ENCODE data around the gene WEE1. TPM values are rescaled to one million over a fixed set of nuclear protein-coding genes. Genes with fewer than 3 reads are reported as not detected.

Gene WEE1
- 18.2 to 39.2 TPM (median 19.9 TPM) in 3 replicates for polyA plus RNA-seq
- 169 TPM for polyA plus RNA-seq (2011; ENCODE audit: low read depth)
- 8.5 and 15.1 TPM in 2 replicates for polyA plus RNA-seq (2011; cell fraction: cytosol; rRNA removed)
- polyA plus RNA-seq (2011; cell fraction: nucleus; rRNA removed) = 29.7 and 38.1 TPM in 2 replicates
- polyA plus RNA-seq (2012; ENCODE audit: low replicate concordance) = 11.3 and 33.3 TPM in 2 replicates
- polyA minus RNA-seq = 3.1 to 33.5 TPM (median 19.8 TPM) in 3 replicates
- polyA minus RNA-seq (2011; cell fraction: cytosol; rRNA and poly(A)+ RNA removed) = 10.6 TPM
- polyA minus RNA-seq (2011; cell fraction: nucleus; rRNA and poly(A)+ RNA removed) = 16.2 and 29.6 TPM in 2 replicates

DNA sequence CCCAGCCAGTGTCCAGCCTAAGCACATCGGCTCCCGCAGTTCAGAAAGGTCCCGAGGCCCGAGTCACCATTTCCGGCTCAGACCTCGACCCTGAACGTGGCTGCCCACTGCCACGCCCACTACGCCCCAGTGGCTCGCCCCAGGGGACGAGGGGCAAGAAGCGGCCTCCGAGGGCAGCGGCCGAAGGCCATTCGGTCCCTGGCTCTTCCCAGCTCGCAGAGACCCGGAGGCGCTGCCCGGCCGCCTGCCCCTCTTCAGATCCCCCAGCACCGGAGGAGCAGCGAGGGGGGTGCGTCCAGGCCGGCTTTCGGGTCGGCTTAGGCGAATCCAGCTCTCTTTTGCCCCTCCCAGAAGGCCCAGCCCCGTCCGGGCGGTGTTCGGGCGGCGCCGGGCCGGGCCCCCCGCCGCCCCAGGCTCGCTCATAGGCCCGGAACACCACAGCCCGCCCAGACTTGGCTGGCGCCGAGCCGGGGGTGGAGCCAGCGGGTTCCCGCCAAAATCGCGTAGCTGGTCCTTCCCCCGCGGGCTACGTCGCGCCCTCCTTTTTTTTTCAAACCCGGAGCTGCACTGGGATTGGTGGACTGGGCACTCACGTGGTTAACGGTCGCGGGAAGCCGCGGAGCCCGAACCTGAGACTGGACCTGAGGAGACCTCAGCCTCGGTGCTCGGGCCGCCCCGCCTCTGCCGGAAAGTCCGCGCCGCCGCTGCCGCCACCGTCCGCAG is at the start of gene WEE1:
WEE1 (plus strand) TSS at position 619 of the 723 bp plus-strand sequence. CDS start 264 bp downstream, outside the sequence.
- Histone ChIP-seq H3K27me3 (ENCODE audit: control insufficient read depth, extremely low read depth, insufficient read depth, low read length) (no peaks in the 10 kb centered on the region), H3K79me2 (ENCODE audit: control insufficient read depth, insufficient read depth, low read length) (peaks cover 47% of the 10 kb centered on the region), H2AFZ (ENCODE audit: control insufficient read depth, low read length) (peak within 1 kb of the TSS; percentile 25), H3K9me1 (ENCODE audit: control insufficient read depth, extremely low read depth, insufficient read depth, low read length) (no peaks in the 10 kb centered on the region), H4K20me1 (ENCODE audit: control insufficient read depth, extremely low read depth, insufficient read depth, low read length) (no peaks in the 10 kb centered on the region), H3K27ac (ENCODE audit: control insufficient read depth, insufficient read depth, low read length) (peak within 1 kb of the TSS; percentile 95), H3K4me2 (ENCODE audit: control insufficient read depth, extremely low read depth, insufficient read depth, low read depth, low read length) (peak within 1 kb of the TSS; percentile 83), H3K9ac (ENCODE audit: control insufficient read depth, extremely low read depth, insufficient read depth, low read length) (peak within 1 kb of the TSS; percentile 87), H3K4me1 (ENCODE audit: control insufficient read depth, extremely low read depth, insufficient read depth, low read length) (peaks cover 43% of the 10 kb centered on the region), H3K9me3 (ENCODE audit: control insufficient read depth, low read depth, low read length) (no peaks in the 10 kb centered on the region), H3K4me3 (ENCODE audit: control insufficient read depth in 2 of 3, extremely low read depth in 1 of 3, insufficient read depth in 2 of 3, low read depth in 1 of 3, low read length in 3 of 3) (peak within 1 kb of the TSS; percentile 71 to 86 (median 75)), H3K36me3 (ENCODE audit: control insufficient read depth in 2 of 2, extremely low read depth in 1 of 2, insufficient read depth in 2 of 2, low read length in 2 of 2) (peaks cover 0 to 5% of the 10 kb centered on the region in 2 experiments)
- DNase-seq (ENCODE audit: low read depth, low spot score) = peak; percentile 94
- TF ChIP-seq EZH2 (IDR thresholded peaks at IDR 0.05; ENCODE audit: low read length) = no peak
- TF ChIP-seq, protein P1, sequence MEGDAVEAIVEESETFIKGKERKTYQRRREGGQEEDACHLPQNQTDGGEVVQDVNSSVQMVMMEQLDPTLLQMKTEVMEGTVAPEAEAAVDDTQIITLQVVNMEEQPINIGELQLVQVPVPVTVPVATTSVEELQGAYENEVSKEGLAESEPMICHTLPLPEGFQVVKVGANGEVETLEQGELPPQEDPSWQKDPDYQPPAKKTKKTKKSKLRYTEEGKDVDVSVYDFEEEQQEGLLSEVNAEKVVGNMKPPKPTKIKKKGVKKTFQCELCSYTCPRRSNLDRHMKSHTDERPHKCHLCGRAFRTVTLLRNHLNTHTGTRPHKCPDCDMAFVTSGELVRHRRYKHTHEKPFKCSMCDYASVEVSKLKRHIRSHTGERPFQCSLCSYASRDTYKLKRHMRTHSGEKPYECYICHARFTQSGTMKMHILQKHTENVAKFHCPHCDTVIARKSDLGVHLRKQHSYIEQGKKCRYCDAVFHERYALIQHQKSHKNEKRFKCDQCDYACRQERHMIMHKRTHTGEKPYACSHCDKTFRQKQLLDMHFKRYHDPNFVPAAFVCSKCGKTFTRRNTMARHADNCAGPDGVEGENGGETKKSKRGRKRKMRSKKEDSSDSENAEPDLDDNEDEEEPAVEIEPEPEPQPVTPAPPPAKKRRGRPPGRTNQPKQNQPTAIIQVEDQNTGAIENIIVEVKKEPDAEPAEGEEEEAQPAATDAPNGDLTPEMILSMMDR (optimal IDR thresholded peaks at IDR 0.05 in 1 of 3, IDR thresholded peaks at IDR 0.05 in 1 of 3, conservative IDR thresholded peaks at IDR 0.05 in 1 of 3; ENCODE audit: extremely low read depth in 1 of 3, insufficient read depth in 2 of 3, low read length in 3 of 3) = no peak
- dilution Hi-C loops (cut with MboI; ENCODE audit: extremely low pct_ligation_motif_present, low sequenced_read_pairs) = no loop called here
- no peak for FAIRE-seq

DNA sequence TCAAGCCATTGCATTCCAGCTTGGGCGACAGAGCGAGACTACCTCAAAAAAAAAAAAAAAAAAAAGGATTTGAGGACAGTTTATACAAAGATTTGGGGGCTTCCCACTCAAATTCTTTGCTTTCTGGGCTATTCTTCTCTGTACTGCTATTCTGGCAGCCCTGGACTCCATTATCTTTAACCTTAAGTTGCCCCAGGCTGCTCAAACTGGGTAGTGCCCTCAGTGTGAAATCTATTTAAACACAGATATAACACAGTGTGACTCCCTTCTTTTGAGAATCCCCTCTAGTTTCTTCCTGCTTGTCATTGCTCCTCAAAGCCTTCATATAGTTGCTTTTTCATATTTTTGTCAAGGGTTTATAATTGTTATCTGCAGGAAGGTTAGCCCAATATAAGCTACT is 49.5 kb upstream of the WEE1 start:
- Histone ChIP-seq H3K9me1 (ENCODE audit: control insufficient read depth, extremely low read depth, insufficient read depth, low read length) (no peaks in the 10 kb centered on the region), H3K4me3 (ENCODE audit: control insufficient read depth in 2 of 3, extremely low read depth in 1 of 3, insufficient read depth in 2 of 3, low read depth in 1 of 3, low read length in 3 of 3) (no peak overlapping the region), H3K79me2 (ENCODE audit: control insufficient read depth, insufficient read depth, low read length) (no peaks in the 10 kb centered on the region), H3K4me2 (ENCODE audit: control insufficient read depth, extremely low read depth, insufficient read depth, low read depth, low read length) (no peak overlapping the region), H2AFZ (ENCODE audit: control insufficient read depth, low read length) (no peak overlapping the region), H3K27me3 (ENCODE audit: control insufficient read depth, extremely low read depth, insufficient read depth, low read length) (no peaks in the 10 kb centered on the region), H3K36me3 (ENCODE audit: control insufficient read depth in 2 of 2, extremely low read depth in 1 of 2, insufficient read depth in 2 of 2, low read length in 2 of 2) (peaks cover 1 to 6% of the 10 kb centered on the region in 2 experiments), H3K9me3 (ENCODE audit: control insufficient read depth, low read depth, low read length) (no peaks in the 10 kb centered on the region), H3K4me1 (ENCODE audit: control insufficient read depth, extremely low read depth, insufficient read depth, low read length) (peaks cover 10% of the 10 kb centered on the region), H4K20me1 (ENCODE audit: control insufficient read depth, extremely low read depth, insufficient read depth, low read length) (no peaks in the 10 kb centered on the region), H3K9ac (ENCODE audit: control insufficient read depth, extremely low read depth, insufficient read depth, low read length) (no peak overlapping the region), H3K27ac (ENCODE audit: control insufficient read depth, insufficient read depth, low read length) (no peak overlapping the region)
- no peak for FAIRE-seq
- TF ChIP-seq, protein P1 (optimal IDR thresholded peaks at IDR 0.05 in 1 of 3, IDR thresholded peaks at IDR 0.05 in 1 of 3, conservative IDR thresholded peaks at IDR 0.05 in 1 of 3; ENCODE audit: extremely low read depth in 1 of 3, insufficient read depth in 2 of 3, low read length in 3 of 3) = no peak
- DNase-seq (ENCODE audit: low read depth, low spot score) = no peak
- dilution Hi-C loops (cut with MboI; ENCODE audit: extremely low pct_ligation_motif_present, low sequenced_read_pairs) = no loop called here
